GM23248 (cell line): ENCODE data around the gene GAB2. TPM values are rescaled to one million over a fixed set of nuclear protein-coding genes. Genes with fewer than 3 reads are reported as not detected.
"Not testable (repeated sequence)": the region's sequence is repeated elsewhere in the genome, so short reads cannot be mapped to it uniquely, and the experiment has no call there.

Source experiments
- DNase-seq: peaks from one replicate; pipeline ENCODE4 v3.0.0-alpha.2; 2015
- H2AFZ ChIP-seq: fragments of 200-600 bp; sonication (generic); 2 replicates; pipeline ENCODE4 v1.6.1; 2016; ENCODE audit warnings: antibody characterized with exemption
- H3F3A ChIP-seq: fragments of 200-600 bp; sonication (generic); 2 replicates; pipeline ENCODE4 v1.6.1; 2016; ENCODE audit warnings: mild to moderate bottlenecking, antibody characterized with exemption, mixed run types; ENCODE audit not compliant: insufficient read depth
- H3K27ac ChIP-seq: fragments of 200-600 bp; sonication (generic); 2 replicates; pipeline ENCODE4 v1.5.1; 2016; ENCODE audit warnings: mild to moderate bottlenecking
- H3K27me3 ChIP-seq: fragments of 200-600 bp; sonication (generic); replicated peaks from 2 replicates; pipeline ENCODE4 v1.6.1; 2016; ENCODE audit warnings: mild to moderate bottlenecking; ENCODE audit not compliant: insufficient read depth
- H3K36me3 ChIP-seq: fragments of 200-600 bp; sonication (generic); 2 replicates; pipeline ENCODE4 v1.6.1; 2016; ENCODE audit warnings: low read depth, mild to moderate bottlenecking
- H3K4me1 ChIP-seq: fragments of 200-600 bp; sonication (generic); 2 replicates; pipeline ENCODE4 v1.6.1; 2016; ENCODE audit warnings: mild to moderate bottlenecking; ENCODE audit not compliant: insufficient read depth
- H3K4me2 ChIP-seq: fragments of 200-600 bp; sonication (generic); one replicate; pipeline ENCODE4 v1.6.1; 2016; ENCODE audit warnings: mild to moderate bottlenecking; ENCODE audit not compliant: unreplicated experiment
- H3K4me3 ChIP-seq: fragments of 200-600 bp; sonication (generic); 2 replicates; pipeline ENCODE4 v1.5.1; 2016; ENCODE audit warnings: mild to moderate bottlenecking
- H3K79me2 ChIP-seq: fragments of 200-600 bp; sonication (generic); 2 replicates; pipeline ENCODE4 v1.6.1; 2016; ENCODE audit warnings: mild to moderate bottlenecking; ENCODE audit not compliant: insufficient read depth
- H3K9ac ChIP-seq: fragments of 200-600 bp; sonication (generic); 2 replicates; pipeline ENCODE4 v1.6.1; 2016; ENCODE audit warnings: mild to moderate bottlenecking
- H3K9me2 ChIP-seq: fragments of 200-600 bp; sonication (generic); 2 replicates; pipeline ENCODE4 v1.6.1; 2016; ENCODE audit warnings: mixed run types, mild to moderate bottlenecking, moderate library complexity; ENCODE audit not compliant: insufficient read depth
- H3K9me3 ChIP-seq: fragments of 200-600 bp; sonication (generic); one replicate; pipeline ENCODE4 v1.6.1; 2017; ENCODE audit warnings: low read depth
- H4K20me1 ChIP-seq: fragments of 200-600 bp; sonication (generic); 2 replicates; pipeline ENCODE4 v1.6.0; 2016; ENCODE audit not compliant: insufficient read depth
- EZH2 ChIP-seq: fragments of 200-600 bp; sonication (generic); IDR thresholded peaks from 2 replicates; pipeline ENCODE4 v1.6.1; 2018; ENCODE audit warnings: antibody characterized with exemption, mild to moderate bottlenecking; ENCODE audit not compliant: insufficient read depth, poor library complexity, severe bottlenecking
- EZH2phosphoT487 ChIP-seq: fragments of 200-600 bp; sonication (generic); IDR thresholded peaks from 2 replicates; pipeline ENCODE4 v1.6.1; 2018; ENCODE audit warnings: antibody characterized with exemption, moderate library complexity, mild to moderate bottlenecking, low read depth; ENCODE audit not compliant: insufficient read depth
- WGBS, 2 experiments: methylation state at CpG; one replicate each; pipeline ENCODE4 v1.1.6; 2015 to 2017; ENCODE audit warnings: low lambda C conversion rate in 2 of 2, low coverage in 1 of 2; ENCODE audit errors: missing lambda C conversion rate in 2 of 2; 5-methylcytosine and 5-hydroxymethylcytosine counted together
- in situ Hi-C: fragments of 300-500 bp; cut with MboI; formaldehyde crosslinking; loops from 2 replicates; pipeline ENCODE4 v1.15.0; 2020
- polyA plus RNA-seq: library from polyadenylated mRNA; unstranded; fragments of >200 nt; fragmentation: Nextera tagmentation; extraction: Ambion mirVana; gene quantifications from 2 replicates; pipeline ENCODE4 v1.2.1, GENCODE V29; 2016
- total RNA-seq: library from RNA; depleted of rRNA; stranded (reverse); fragments of >200 nt; shearing (Covaris generic); gene quantifications from 2 replicates; pipeline ENCODE4 v1.2.3, GENCODE V29; 2014

Gene GAB2
- total and polyA plus RNA-seq, 2 experiments from 2014 or later: 1.8 to 12.2 TPM

DNA sequence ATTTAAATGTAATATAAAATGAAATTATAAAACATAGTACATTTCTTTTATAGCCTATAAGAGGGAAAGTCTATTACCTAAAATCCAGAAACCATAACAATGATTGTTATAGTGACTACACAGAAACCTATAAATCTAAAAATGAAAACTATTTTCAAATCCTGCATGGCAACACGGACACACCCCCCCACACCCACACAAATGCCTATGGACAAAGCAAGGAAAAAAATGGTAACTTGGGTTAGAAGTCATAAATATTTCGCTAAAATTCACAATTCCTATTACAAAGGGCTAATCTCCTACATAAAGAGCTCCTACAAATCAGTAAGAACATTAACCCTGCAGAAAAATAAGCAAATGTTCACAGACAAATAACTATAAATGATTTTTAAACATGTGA, 56.4 kb downstream of the GAB2 start:
- Histone ChIP-seq H3F3A (0 out of 2 replicates have a peak, but pooled peaks cover 7% of the 10 kb centered on the region), H3K9me2 (no peaks in the 10 kb centered on the region), H3K27ac (no peak overlapping the region), H3K4me2 (no peak overlapping the region), H3K9ac (no peak overlapping the region), H3K27me3 (no peaks in the 10 kb centered on the region), H3K4me1 (peaks cover 10% of the 10 kb centered on the region), H3K4me3 (no peak overlapping the region), H2AFZ (no peak overlapping the region), H3K79me2 (no peaks in the 10 kb centered on the region), H3K9me3 (no peaks in the 10 kb centered on the region), H4K20me1 (no peaks in the 10 kb centered on the region), H3K36me3 (no peaks in the 10 kb centered on the region)
- no peak for DNase-seq
- in situ Hi-C loops: no loop called here
- TF ChIP-seq EZH2 (no peak), EZH2phosphoT487 (no peak)
- WGBS, 2 experiments: 92 to 96% methylated on average over 2 of the region's 2 CpGs

- 69 to 70% methylated on average over 3 of the region's 3 CpGs for WGBS, 2 experiments
- 0 out of 2 replicates have a peak, but pooled peaks cover 9% of the 10 kb centered on the region for H3K79me2 ChIP-seq
These were observed 57.7 kb downstream of the GAB2 start for GRCh38 chr11:78359921-78360320.

DNA sequence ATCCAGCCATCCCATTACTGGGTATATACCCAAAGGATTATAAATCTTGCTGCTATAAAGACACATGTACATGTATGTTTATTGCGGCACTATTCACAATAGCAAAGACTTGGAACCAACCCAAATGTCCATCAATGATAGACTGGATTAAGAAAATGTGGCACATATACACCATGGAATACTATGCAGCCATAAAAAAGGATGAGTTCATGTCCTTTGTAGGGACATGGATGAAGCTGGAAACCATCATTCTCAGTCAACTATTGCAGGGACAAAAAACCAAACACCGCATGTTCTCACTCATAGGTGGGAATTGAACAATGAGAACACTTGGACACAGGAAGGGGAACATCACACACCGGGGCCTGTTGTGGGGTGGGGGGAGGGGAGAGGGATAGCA, 59.7 kb downstream of the GAB2 start:
- H2AFZ ChIP-seq, DNase-seq, H3K9me2 ChIP-seq, in situ Hi-C loops, H3F3A ChIP-seq, H3K27me3 ChIP-seq, H3K4me3 ChIP-seq, H3K4me2 ChIP-seq, H3K9me3 ChIP-seq, H3K36me3 ChIP-seq, H3K9ac ChIP-seq, H3K27ac ChIP-seq, H3K4me1 ChIP-seq, H4K20me1 ChIP-seq: not testable (repeated sequence)
- WGBS, 2 experiments: 94 to 97% methylated on average over 1 to 3 of the region's 3 CpGs
- H3K79me2 ChIP-seq: 0 out of 2 replicates have a peak, but pooled peaks cover 11% of the 10 kb centered on the region

More at GRCh38 chr11:78359921-78360320, 57.7 kb downstream of the GAB2 start:
- no peaks in the 10 kb centered on the region for H3K4me1 ChIP-seq
- H3F3A ChIP-seq: no peaks in the 10 kb centered on the region
- in situ Hi-C loops: no loop called here
- TF ChIP-seq EZH2phosphoT487: no peak
- no peak for TF ChIP-seq EZH2
- H3K36me3 ChIP-seq: no peaks in the 10 kb centered on the region
- DNase-seq: no peak
- H4K20me1 ChIP-seq: no peaks in the 10 kb centered on the region
- H3K9me3 ChIP-seq: no peaks in the 10 kb centered on the region
- H3K4me2 ChIP-seq: no peak overlapping the region
- H3K9me2 ChIP-seq: no peaks in the 10 kb centered on the region
- no peak overlapping the region for H3K4me3 ChIP-seq
- H2AFZ ChIP-seq: no peak overlapping the region
- no peaks in the 10 kb centered on the region for H3K27me3 ChIP-seq
- H3K9ac ChIP-seq: no peak overlapping the region
- H3K27ac ChIP-seq: no peak overlapping the region

DNA sequence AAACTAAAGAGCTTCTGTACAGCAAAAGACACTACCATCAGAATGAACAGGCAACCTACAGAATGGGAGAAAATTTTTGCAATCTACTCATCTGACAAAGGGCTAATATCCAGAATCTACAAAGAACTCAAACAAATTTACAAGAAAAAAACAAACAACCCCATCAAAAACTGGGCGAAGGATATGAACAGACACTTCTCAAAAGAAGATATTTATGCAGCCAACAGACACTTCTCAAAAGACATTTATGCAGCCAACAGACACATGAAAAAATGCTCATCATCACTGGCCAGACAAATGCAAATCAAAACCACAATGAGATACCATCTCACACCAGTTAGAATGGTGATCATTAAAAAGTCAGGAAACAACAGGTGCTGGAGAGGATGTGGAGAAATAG, 60.2 kb downstream of the GAB2 start:
- H3K9ac ChIP-seq, H4K20me1 ChIP-seq, H3K9me3 ChIP-seq, H3F3A ChIP-seq, H3K9me2 ChIP-seq, H3K4me2 ChIP-seq, DNase-seq, in situ Hi-C loops, H3K27ac ChIP-seq, H2AFZ ChIP-seq, H3K4me3 ChIP-seq, H3K4me1 ChIP-seq, H3K27me3 ChIP-seq, H3K36me3 ChIP-seq: not testable (repeated sequence)
- WGBS, 2 experiments: 61 to 64% methylated on average over 1 of the region's 1 CpG
- 0 out of 2 replicates have a peak, but pooled peaks cover 11% of the 10 kb centered on the region for H3K79me2 ChIP-seq

- H3K4me3 ChIP-seq, H3F3A ChIP-seq, H3K9me2 ChIP-seq, DNase-seq, H3K9ac ChIP-seq, in situ Hi-C loops, H3K4me2 ChIP-seq, H3K36me3 ChIP-seq, H4K20me1 ChIP-seq, H3K27ac ChIP-seq, H2AFZ ChIP-seq, H3K4me1 ChIP-seq, H3K27me3 ChIP-seq, H3K9me3 ChIP-seq: not testable (repeated sequence)
- 90 to 94% methylated on average over 3 of the region's 3 CpGs for WGBS, 2 experiments
- H3K79me2 ChIP-seq: 0 out of 2 replicates have a peak, but pooled peaks cover 11% of the 10 kb centered on the region
These were observed 61.9 kb downstream of the GAB2 start for GRCh38 chr11:78355742-78356141.
